ENCODE results near the gene OR10T2.
"Not testable (repeated sequence)": the region's sequence is repeated elsewhere in the genome, so short reads cannot be mapped to it uniquely, and the experiment has no call there.

The OR10T2 gene

GRCh38 chr1:158356616-158357015, 42.6 kb downstream of the OR10T2 start:
- DNase-seq (ENCODE audit: low spot score), result no peak

DNA sequence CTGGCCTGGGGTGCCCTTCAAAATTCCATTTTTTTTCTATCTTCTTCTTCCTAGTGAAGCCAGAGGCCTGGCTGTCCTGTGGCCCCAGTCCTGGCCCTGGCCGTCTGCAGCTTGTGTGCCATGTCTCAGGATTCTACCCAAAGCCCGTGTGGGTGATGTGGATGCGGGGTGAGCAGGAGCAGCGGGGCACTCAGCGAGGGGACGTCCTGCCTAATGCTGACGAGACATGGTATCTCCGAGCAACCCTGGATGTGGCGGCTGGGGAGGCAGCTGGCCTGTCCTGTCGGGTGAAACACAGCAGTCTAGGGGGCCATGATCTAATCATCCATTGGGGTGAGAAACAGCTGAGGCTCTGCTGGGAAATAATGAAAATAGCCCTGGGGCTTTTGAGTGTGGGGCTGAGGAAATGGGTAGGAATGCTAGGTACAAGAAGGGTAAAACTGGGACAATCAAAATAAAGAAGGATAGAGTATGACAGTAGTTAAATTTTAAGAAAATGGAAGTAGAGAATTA, 43.4 kb downstream of the OR10T2 start:
- no peak for DNase-seq (ENCODE audit: low spot score)

DNA sequence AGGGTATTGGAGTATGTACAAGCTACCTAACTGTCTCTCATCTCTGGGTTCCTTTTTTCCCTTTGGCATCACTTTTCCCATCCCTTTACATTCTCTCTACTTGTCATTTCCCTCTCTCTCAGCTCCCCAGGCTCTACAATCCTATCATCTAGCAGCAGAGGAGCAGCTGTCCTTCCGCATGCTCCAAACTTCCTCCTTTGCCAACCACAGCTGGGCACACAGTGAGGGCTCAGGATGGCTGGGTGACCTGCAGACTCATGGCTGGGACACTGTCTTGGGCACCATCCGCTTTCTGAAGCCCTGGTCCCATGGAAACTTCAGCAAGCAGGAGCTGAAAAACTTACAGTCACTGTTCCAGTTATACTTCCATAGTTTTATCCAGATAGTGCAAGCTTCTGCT, 45.0 kb downstream of the OR10T2 start:
- DNase-seq (ENCODE audit: low spot score), result no peak

DNA sequence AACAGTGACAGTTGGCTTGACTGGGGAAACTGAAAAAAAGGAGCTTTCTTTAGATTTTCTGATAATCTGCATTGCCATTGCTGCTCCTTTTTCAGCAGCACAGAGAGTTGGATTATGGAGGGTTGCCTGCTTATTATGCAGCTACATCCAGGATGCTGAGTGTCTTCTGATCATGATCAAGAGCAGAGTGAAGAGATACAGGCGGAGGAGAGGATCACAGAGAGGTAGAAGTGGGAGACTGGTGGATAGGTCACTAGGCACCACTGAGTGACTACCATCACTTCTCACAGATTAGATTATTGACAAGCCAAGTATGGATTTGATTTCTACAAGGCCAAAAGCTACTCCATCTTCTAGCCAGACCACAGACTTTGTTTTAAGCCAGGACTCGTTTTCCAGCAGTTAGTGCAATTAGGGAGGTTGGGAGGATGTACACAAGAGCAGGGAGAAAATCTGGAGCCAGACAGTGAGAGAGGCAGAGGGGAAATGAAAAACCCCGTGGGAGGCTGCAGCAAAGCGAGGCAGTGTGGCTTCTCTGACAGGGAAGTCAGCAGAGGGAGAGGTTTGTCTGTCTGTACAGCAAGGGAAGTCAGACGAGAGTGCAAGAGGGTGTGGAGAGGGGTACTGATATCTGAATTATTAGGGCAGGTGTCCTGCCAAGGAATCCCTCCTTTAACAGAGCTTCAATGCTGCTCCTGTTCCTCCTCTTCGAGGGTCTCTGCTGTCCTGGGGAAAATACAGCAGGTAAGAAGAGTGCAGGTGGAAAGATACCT, 45.8 kb downstream of the OR10T2 start, which contains the start of gene CD1E:
CD1E (plus strand) TSS at position 592 of the 773 bp plus-strand sequence; CDS start at position 687, 95 bp downstream.
- no peak for DNase-seq (ENCODE audit: low spot score)

DNA sequence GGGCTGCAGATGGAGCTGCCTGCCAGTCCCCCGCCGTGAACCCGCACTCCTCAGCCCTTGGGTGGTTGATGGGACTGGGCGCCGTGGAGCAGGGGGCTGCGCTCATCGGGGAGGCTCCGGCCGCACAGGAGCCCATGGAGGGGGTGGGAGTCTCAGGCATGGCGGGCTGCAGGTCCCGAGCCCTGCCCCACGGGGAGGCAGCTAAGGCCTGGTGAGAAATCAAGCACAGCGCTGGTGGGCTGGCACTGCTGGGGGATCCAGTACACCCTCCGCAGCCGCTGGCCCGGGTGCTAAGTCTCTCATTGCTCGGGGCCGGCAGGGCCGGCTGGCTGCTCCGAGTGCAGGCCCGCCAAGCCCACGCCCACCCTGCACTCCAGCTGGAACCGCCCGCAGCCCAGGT, 50.3 kb downstream of the OR10T2 start:
- DNase-seq (ENCODE audit: low spot score), result not testable (repeated sequence)

Data from COLO829 (cell line).